Cerebellar nuclear complex (tissue), 1 donor: ENCODE results near the gene PTPRE.

Source experiments
- DNase-seq, 2 experiments: peaks; one replicate each; lab custom pipeline; 2025; lab: John Stamatoyannopoulos, UW

The PTPRE gene

GRCh38 chr10:128046156-128046952 lies 139.5 kb downstream of the PTPRE start:
- DNase-seq, result no peak

DNA sequence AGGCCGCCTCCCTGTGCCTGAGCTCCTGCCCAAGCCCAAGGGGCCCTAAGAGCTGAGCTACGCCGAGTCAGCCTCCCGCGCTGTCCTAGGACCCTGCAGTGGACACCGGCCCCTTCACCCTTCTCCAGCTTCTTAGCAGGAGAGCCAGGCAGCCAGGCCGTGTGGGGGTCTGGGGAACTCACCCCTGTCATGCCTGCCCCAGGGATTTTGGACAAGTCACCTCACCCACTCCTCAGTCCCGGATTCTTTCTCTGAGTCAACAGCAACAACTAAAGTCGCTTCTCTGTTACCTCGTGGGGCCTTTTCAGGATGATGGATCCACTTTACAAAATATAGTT lies 140.0 kb downstream of the PTPRE start:
- DNase-seq, result no peak

GRCh38 chr10:128047351-128047750 lies 140.4 kb downstream of the PTPRE start:
- no peak for DNase-seq

- no peak for DNase-seq
Observed at GRCh38 chr10:128047991-128048818, 141.3 kb downstream of the PTPRE start.

GRCh38 chr10:128048819-128049210 lies 141.9 kb downstream of the PTPRE start:
- no peak for DNase-seq

DNA sequence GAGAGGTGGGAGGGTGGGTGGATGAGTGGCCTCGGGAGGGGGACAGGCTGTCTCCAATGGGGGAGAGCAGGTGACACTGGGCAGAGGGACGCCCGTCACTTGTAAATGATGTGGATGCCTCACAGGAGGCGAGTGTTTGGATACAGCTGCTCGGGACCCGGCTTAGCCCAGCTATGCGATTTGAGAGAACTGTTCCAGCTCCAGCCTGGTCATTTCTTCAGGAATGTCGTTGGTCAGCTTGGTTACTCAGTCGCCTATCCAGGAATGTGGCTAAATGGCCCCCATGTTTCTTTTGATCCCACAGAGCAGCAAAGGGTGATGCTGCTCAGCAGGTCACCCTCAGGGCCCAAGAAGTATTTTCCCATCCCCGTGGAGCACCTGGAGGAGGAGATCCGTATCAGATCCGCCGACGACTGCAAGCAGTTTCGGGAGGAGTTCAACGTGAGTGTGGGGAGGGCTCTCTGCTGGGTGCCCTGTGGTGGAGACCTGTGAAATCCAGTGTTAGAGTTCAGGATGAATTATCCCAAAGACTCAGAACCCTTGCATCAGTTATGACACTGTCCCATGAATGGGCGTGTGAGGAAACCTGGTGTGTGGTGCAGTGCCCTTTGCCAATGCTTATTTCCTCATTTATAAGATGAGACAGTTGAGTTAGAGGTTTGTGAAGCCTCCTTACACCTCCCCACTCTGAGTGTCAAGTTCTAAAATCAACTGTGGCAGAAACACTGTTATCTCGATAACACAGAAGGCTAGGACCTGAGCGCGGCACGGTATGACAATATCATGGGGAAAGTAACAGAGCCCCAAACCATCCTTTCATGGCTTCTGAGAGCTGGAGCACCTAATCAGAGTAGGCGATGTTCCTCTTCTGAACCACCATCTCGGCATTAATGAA lies 142.6 kb downstream of the PTPRE start:
- DNase-seq, result no peak

DNA sequence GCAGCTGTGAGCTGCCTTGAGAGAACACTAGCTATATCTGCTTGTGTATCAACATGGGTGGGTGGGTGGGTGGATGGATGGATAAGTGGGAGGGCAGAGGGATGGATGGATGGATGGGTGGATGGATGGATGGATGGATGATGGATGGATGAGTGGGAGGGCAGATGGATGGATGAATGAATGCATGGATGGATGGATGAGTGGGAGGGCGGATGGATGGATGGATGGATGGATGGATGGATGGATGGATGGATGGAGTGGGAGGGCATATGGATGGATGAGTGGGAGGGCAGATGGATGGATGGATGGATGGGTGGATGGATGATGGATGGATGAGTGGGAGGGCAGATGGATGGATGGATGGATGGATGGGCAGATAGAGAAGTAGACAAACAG lies 143.2 kb downstream of the PTPRE start:
- DNase-seq, result no peak

DNA sequence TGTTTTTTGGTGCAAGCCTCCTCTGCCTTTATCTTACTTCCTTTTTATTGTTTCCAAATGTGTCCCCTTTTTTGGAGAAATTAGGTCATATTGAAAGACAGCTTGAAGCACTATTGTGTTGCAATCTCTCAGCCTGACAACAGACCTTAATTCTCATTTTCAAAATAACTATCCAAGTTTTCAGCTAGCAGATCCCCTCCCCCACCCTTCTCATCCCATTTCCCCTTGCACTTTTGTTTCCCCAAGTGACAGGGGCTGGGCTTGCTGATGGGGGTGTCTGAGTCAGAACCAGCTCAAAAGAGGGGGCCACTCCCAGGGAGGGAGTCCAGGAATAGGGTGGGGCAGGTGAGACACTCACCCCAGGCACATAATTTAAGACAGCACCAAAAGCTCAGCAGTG lies 144.0 kb downstream of the PTPRE start:
- no peak for DNase-seq

GRCh38 chr10:128051548-128051947 lies 144.6 kb downstream of the PTPRE start:
- no peak for DNase-seq

GRCh38 chr10:128052696-128053095 lies 145.8 kb downstream of the PTPRE start:
- no peak for DNase-seq

DNA sequence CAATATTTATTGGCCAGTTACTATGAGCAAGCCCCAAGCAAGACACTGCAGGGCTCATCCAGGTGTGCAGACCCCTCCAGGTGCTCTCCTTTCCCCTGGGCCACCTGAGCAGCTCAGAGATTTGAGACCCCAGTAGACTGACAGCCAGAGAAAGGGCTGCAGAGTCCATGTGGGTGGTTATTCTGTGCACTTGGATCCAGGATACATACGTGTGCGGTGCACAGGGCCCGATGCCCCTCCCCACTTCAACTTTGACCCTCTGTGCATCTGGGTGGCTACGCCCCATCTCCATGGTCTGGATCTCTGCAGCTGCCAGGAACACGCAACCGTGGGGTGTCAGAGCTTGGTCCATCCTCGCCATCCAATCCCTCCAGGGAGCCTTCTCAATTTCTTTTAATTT lies 146.5 kb downstream of the PTPRE start:
- DNase-seq, result no peak

DNA sequence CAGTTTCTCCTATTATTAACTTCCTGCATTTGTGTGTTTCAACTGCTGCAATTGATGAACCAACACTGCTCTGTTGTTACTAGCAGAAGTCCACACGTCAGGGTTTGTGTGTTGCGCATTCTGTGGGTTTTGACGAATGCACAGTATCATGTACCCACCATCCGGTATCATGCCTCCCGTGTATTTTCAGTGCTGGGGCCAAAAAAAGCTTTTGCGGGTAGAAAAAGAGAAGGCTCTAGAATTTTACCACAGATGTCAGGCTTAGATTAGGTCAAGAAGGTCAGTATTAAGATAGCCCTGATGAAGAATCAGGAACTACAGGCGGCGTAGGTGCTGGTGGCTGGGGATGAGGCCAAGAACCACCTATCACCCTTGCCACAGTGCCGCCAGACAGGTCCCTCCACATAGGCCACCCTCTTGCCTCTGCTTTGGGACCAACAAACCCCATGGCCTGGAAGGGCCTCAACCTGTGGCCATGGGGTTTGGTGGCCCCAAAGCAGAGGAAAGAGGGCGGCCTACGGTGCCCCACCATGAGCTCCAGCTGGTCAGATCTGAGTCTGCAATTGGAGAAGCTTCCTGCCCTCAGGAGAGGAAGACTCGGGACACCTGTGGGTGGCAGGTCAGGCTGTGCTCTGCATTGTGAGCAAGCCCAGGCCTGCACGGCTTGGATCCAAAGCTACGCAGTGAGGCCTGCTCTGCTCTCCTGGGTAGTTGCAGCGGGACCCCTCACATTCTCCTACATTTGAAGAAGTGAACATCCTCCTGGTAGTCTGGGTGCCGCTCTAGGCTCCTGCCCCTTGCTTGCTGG lies 147.5 kb downstream of the PTPRE start:
- no peak for DNase-seq

GRCh38 chr10:128055061-128055868 lies 148.4 kb downstream of the PTPRE start:
- no peak for DNase-seq

DNA sequence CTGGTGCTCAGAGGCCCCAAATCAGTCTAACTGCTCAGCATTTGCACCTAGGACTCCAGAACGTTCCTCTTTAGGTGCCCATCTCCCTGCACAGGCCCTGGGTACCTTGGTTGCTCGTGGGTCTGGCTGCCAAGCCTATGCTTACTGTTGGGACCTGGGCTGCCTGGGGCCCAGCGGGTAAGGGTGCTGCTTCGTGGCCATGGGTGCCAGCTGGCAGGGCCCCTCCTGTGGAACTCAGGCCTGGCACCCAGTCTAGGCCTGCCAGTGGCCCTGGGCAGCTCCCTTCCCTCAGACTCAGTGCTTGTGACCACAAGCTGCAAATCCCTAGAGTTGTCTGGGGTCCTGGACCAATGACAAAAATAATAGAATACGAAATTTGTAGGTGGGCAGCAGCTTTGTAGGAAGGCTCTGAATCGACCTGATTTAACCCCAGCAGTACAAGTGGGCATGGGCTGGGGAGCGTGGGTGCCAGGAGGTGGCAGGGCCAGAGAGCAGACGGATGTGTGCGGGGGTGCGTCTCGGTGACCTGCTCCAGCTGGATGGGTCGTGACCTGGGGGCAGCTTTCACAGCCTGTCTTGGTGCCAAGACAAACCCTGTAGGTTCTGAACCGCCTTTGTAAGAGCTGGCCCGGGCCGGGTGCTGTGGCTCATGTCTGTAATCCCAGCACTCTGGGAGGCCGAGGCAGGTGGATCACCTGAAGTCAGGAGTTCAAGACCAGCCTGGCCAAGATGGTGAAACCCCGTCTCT lies 149.6 kb downstream of the PTPRE start:
- DNase-seq, result no peak

DNA sequence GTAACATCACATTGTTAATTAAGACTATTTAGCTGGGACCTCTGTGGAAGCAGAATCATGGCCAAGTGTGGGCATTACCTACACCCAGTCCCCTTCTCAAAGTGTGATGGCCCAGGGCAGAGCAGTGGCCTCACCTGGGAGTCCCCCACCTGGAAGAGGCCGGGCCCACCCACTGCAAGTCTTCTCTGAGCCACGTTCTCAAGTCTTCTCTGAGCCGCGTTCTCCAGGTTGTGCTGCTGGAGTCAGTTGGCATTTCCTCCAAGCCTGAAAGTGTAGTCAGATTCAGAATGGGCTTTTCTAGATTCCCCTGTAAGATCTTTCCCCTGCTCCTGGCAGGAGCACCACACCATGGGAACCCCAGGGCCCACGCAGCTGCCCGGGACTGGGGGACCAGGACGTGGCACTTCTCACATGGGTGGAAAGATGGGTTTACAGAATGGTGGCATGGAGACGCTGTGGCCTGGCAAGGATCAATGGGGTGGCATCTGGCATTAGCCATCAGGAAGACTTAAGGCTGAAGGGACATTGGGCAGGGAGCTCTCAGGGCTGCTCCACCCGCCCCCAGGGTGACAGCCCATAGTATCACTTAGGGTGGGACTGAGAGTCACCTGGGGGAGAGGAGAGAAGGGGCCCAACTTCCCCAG lies 151.3 kb downstream of the PTPRE start:
- DNase-seq, result no peak

DNA sequence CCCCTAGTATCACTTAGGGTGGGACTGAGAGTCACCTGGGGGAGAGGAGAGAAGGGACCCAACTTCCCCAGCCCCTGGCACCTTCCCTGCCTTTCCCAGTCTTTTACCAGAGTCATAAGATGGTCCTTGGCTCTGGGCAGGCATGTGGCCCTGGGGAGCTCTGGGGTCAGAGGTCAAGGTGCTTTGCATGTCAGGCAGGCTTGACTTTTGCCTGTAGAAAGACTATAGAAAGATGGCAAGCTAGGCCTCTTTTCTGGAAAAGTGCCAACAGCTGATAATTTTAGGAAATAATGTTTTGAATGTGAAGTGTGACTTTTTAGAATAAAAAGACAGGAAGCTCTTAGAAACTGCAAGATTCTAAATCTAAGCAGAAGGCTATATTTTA lies 151.8 kb downstream of the PTPRE start:
- DNase-seq, result no peak

GRCh38 chr10:128059266-128059981 lies 152.5 kb downstream of the PTPRE start:
- no peak for DNase-seq

DNA sequence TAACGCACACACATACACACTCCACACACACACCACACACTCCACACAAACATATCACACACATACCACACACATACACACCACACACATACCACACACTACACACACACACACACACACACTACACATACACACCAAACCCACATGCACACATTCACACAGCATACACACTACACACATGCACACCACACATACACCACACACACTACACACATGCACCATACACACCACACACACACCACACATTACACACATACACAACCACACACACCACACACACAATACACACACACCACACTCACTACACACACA lies 153.0 kb downstream of the PTPRE start:
- DNase-seq, result no peak
